ENCODE results near the gene DRAP1. TPM values are rescaled to one million over a fixed set of nuclear protein-coding genes. Genes with fewer than 3 reads are reported as not detected.

Gene DRAP1
- total RNA-seq, 1 experiment from 2014 or later, result 105 TPM

GRCh38 chr11:65896034-65896999 lies 22.9 kb upstream of the DRAP1 start:
- Histone ChIP-seq H3K4ac (ENCODE audit: low read depth, low read length) (no peak overlapping the region), H4K5ac (ENCODE audit: insufficient read length, low read depth, low read length) (no peak overlapping the region), H2AFZ (ENCODE audit: low read length) (no peak overlapping the region), H3K14ac (ENCODE audit: insufficient read depth, low read length) (no peak overlapping the region), H3K27ac (ENCODE audit: insufficient read length, low read depth, low read length) (no peak overlapping the region), H3K79me2 (ENCODE audit: insufficient read depth, low read length) (no peaks in the 10 kb centered on the region), H2BK12ac (ENCODE audit: insufficient read length, low read depth, low read length) (no peak overlapping the region), H3K79me1 (ENCODE audit: insufficient read depth, low read depth, low read length, poor library complexity, severe bottlenecking) (no peaks in the 10 kb centered on the region), H4K91ac (ENCODE audit: insufficient read length, low read depth, low read length) (no peak overlapping the region), H3K9me3 (ENCODE audit: control insufficient read depth, low read depth, low read length) (no peaks in the 10 kb centered on the region), H3K18ac (ENCODE audit: insufficient read length, low read depth, low read length) (no peak overlapping the region), H2BK20ac (ENCODE audit: low read depth, low read length, poor library complexity, severe bottlenecking) (no peak overlapping the region), H2AK5ac (ENCODE audit: insufficient read length, low read length) (no peak overlapping the region), H3K4me2 (ENCODE audit: insufficient read depth, insufficient read length, low read length) (no peak overlapping the region), H3K9ac (ENCODE audit: extremely low read depth, insufficient read length, low read length) (no peak overlapping the region), H3K27me3 (ENCODE audit: insufficient read depth, low read length) (peaks cover 8% of the 10 kb centered on the region; the same call in 1 of the 2 replicates), H3T11ph (ENCODE audit: low read length) (no peak overlapping the region), H4K8ac (replicated peaks; ENCODE audit: insufficient read length, low read depth, low read length) (no peak overlapping the region), H3K56ac (ENCODE audit: insufficient read length, low read depth, low read length) (no peak overlapping the region), H2BK120ac (ENCODE audit: low read depth, low read length, poor library complexity, severe bottlenecking) (no peak overlapping the region), H4K20me1 (ENCODE audit: control insufficient read depth, insufficient read depth, insufficient read length) (no peaks in the 10 kb centered on the region), H2BK5ac (ENCODE audit: insufficient read length, low read length) (no peak overlapping the region), H3K4me1 (ENCODE audit: insufficient read depth, low read length) (no peaks in the 10 kb centered on the region), H3K23me2 (ENCODE audit: insufficient read length, low read depth, low read length, poor library complexity, severe bottlenecking) (peaks cover 15% of the 10 kb centered on the region), H3K23ac (ENCODE audit: insufficient read length, low read depth, low read length) (no peak overlapping the region), H2BK15ac (ENCODE audit: low read depth, low read length) (no peak overlapping the region)
- no peak for TF ChIP-seq CTCF (conservative IDR thresholded peaks at IDR 0.05)
- H3K36me3 Mint-ChIP-seq (ENCODE audit: insufficient read depth in 1 of 3, low read depth in 3 of 3), result peaks cover 0 to 37% (median 0%) of the 10 kb centered on the region in 3 experiments; a peak in 2 of 7 replicates
- no peak overlapping the region for H3K27ac Mint-ChIP-seq
- H3K4me1 Mint-ChIP-seq, result peaks cover 22 to 29% of the 10 kb centered on the region in 2 experiments
- WGBS (ENCODE audit: extremely low coverage, insufficient read length, low lambda C conversion rate), result no CpG with 5 or more reads among the region's 14 CpGs
- no peaks in the 10 kb centered on the region for H3K9me3 Mint-ChIP-seq
- H3K27me3 Mint-ChIP-seq (ENCODE audit: low read depth), result peaks cover 37% of the 10 kb centered on the region
- 0 out of 5 replicates have a peak overlapping the region, but pooled peaks of 1 of the 2 experiments have one; percentile 19 for H3K4me3 Mint-ChIP-seq
- no peak for DNase-seq

All from H9 (cell line).